GM23338 (cell line): Measurements from ENCODE around the gene CAMKK2. TPM values are rescaled to one million over a fixed set of nuclear protein-coding genes. Genes with fewer than 3 reads are reported as not detected.

Source experiments
- ATAC-seq: fragments of 200-7000 bp; cut with Tn5 transposase; 3 replicates; pipeline ENCODE4 v1.9.1; 2020
- DNase-seq: peaks from one replicate; pipeline ENCODE4 v3.0.0-alpha.2; 2015; ENCODE audit warnings: low spot score
- H2AFZ ChIP-seq: fragments of 200-600 bp; sonication (generic); 2 replicates; pipeline ENCODE4 v1.8.0; 2016; ENCODE audit warnings: antibody characterized with exemption, mild to moderate bottlenecking, moderate library complexity
- H3F3A ChIP-seq: fragments of 200-600 bp; sonication (generic); replicated peaks from 2 replicates; pipeline ENCODE4 v1.8.0; 2017; ENCODE audit warnings: antibody characterized with exemption, mixed run types, low read depth
- H3K27ac ChIP-seq: fragments of 200-600 bp; sonication (generic); 2 replicates; pipeline ENCODE4 v1.6.1; 2016; ENCODE audit warnings: low read depth
- H3K27me3 ChIP-seq: fragments of 200-600 bp; sonication (generic); 2 replicates; pipeline ENCODE4 v1.8.0; 2016; ENCODE audit warnings: mild to moderate bottlenecking, mixed run types, moderate library complexity; ENCODE audit not compliant: insufficient read depth
- H3K36me3 ChIP-seq: fragments of 200-600 bp; sonication (generic); 2 replicates; pipeline ENCODE4 v1.8.0; 2016; ENCODE audit warnings: mild to moderate bottlenecking; ENCODE audit not compliant: insufficient read depth
- H3K4me1 ChIP-seq: fragments of 200-600 bp; sonication (generic); 2 replicates; pipeline ENCODE4 v1.8.0; 2016; ENCODE audit warnings: mild to moderate bottlenecking, moderate library complexity; ENCODE audit not compliant: insufficient read depth
- H3K4me2 ChIP-seq: fragments of 200-600 bp; sonication (generic); 2 replicates; pipeline ENCODE4 v1.7.1; 2017; ENCODE audit warnings: mixed run types
- H3K4me3 ChIP-seq: fragments of 200-600 bp; sonication (generic); 2 replicates; pipeline ENCODE4 v1.6.1; 2016; ENCODE audit warnings: mixed run types
- H3K79me2 ChIP-seq: fragments of 200-600 bp; sonication (generic); replicated peaks from 2 replicates; pipeline ENCODE4 v1.8.0; 2017; ENCODE audit warnings: mild to moderate bottlenecking; ENCODE audit not compliant: insufficient read depth
- H3K9me2 ChIP-seq: fragments of 200-600 bp; sonication (generic); 2 replicates; pipeline ENCODE4 v1.8.0; 2017; ENCODE audit not compliant: insufficient read depth
- H4K20me1 ChIP-seq: fragments of 200-600 bp; sonication (generic); replicated peaks from 2 replicates; pipeline ENCODE4 v1.8.0; 2017; ENCODE audit warnings: mild to moderate bottlenecking; ENCODE audit not compliant: insufficient read depth
- H3K27ac Mint-ChIP-seq: 2 replicates; pipeline ENCODE4 v1.8.0; 2020; ENCODE audit warnings: inconsistent platforms, mild to moderate bottlenecking, moderate library complexity, mixed read lengths
- H3K27me3 Mint-ChIP-seq: 3 replicates; pipeline ENCODE4 v1.8.0; 2022; ENCODE audit warnings: low read depth, mild to moderate bottlenecking, moderate library complexity, mixed read lengths, inconsistent platforms; ENCODE audit not compliant: insufficient read depth, poor library complexity
- H3K36me3 Mint-ChIP-seq: 3 replicates; pipeline ENCODE4 v1.8.0; 2021; ENCODE audit warnings: low read depth, mild to moderate bottlenecking, inconsistent platforms, moderate library complexity, mixed read lengths
- H3K4me1 Mint-ChIP-seq: 3 replicates; pipeline ENCODE4 v1.8.0; 2020; ENCODE audit warnings: mild to moderate bottlenecking, inconsistent platforms, mixed read lengths
- H3K4me3 Mint-ChIP-seq: 3 replicates; pipeline ENCODE4 v1.8.0; 2021; ENCODE audit warnings: moderate library complexity, mild to moderate bottlenecking, inconsistent platforms, mixed read lengths
- H3K9me3 Mint-ChIP-seq: 3 replicates; pipeline ENCODE4 v1.8.0; 2020; ENCODE audit warnings: moderate library complexity, mild to moderate bottlenecking, inconsistent platforms, mixed read lengths
- CTCF ChIP-seq, 2 experiments: fragments of 200-600 bp in 1 of 2; sonication (generic) in 1 of 2; conservative IDR thresholded peaks; 2 replicates each; pipeline versions ENCODE4 v1.5.1 to v1.6.1; 2016 to 2017; ENCODE audit warnings: antibody characterized with exemption in 2 of 2, low read depth in 2 of 2, mild to moderate bottlenecking in 2 of 2, moderate library complexity in 1 of 2
- ETS1 ChIP-seq: IDR thresholded peaks from 2 replicates; pipeline ENCODE4 v1.6.1; 2016; ENCODE audit warnings: antibody characterized with exemption
- EZH2 ChIP-seq: fragments of 200-600 bp; sonication (generic); IDR thresholded peaks from one replicate; pipeline ENCODE4 v1.8.0; 2017; ENCODE audit warnings: antibody characterized with exemption, mild to moderate bottlenecking, low read depth; ENCODE audit not compliant: unreplicated experiment
- EZH2phosphoT487 ChIP-seq: fragments of 200-600 bp; sonication (generic); IDR thresholded peaks from one replicate; pipeline ENCODE4 v1.8.1; 2018; ENCODE audit warnings: antibody characterized with exemption; ENCODE audit not compliant: unreplicated experiment
- JUNB ChIP-seq: IDR thresholded peaks from one replicate; pipeline ENCODE4 v1.6.1; 2016; ENCODE audit warnings: antibody characterized with exemption; ENCODE audit not compliant: unreplicated experiment
- NANOG ChIP-seq: IDR thresholded peaks from 2 replicates; pipeline ENCODE4 v1.6.1; 2016; ENCODE audit warnings: antibody characterized with exemption, borderline replicate concordance
- REST ChIP-seq: IDR thresholded peaks from one replicate; pipeline ENCODE4 v1.6.1; 2018; ENCODE audit warnings: antibody characterized with exemption; ENCODE audit not compliant: unreplicated experiment
- STAT1 ChIP-seq: IDR thresholded peaks from one replicate; pipeline ENCODE4 v1.6.1; 2016; ENCODE audit warnings: antibody characterized with exemption; ENCODE audit not compliant: unreplicated experiment
- ZNF331 ChIP-seq: fragments of 250-450 bp; sonication (Bioruptor Pico); IDR thresholded peaks from 2 replicates; pipeline ENCODE4 v1.5.0; 2020; ENCODE audit warnings: low read depth, mild to moderate bottlenecking, moderate library complexity
- ZNF462 ChIP-seq: fragments of 250-450 bp; sonication (Bioruptor Pico); IDR thresholded peaks from 2 replicates; pipeline ENCODE4 v1.5.0; 2020; ENCODE audit warnings: mild to moderate bottlenecking, moderate library complexity
- polyA plus RNA-seq: library from polyadenylated mRNA; unstranded; fragments of >200 nt; fragmentation: Nextera tagmentation; extraction: Ambion mirVana; gene quantifications from 2 replicates; pipeline ENCODE4 v1.2.1, GENCODE V29; 2016
- total RNA-seq: library from RNA; depleted of rRNA; stranded (reverse); fragments of >200 nt; shearing (Covaris generic); gene quantifications from 2 replicates; pipeline ENCODE4 v1.2.3, GENCODE V29; 2014

Gene CAMKK2
- total and polyA plus RNA-seq, 2 experiments from 2014 or later, result 10.3 to 26.4 TPM

GRCh38 chr12:121237415-121237814 lies 59.1 kb downstream of the CAMKK2 start (continued):
- no peak for TF ChIP-seq ZNF462

GRCh38 chr12:121236776-121237175 lies 59.7 kb downstream of the CAMKK2 start:
- DNase-seq, result no peak
- H3K4me3 Mint-ChIP-seq, result no peak overlapping the region
- no peaks in the 10 kb centered on the region for H3K79me2 ChIP-seq
- H3K27me3 ChIP-seq, result no peaks in the 10 kb centered on the region
- no peaks in the 10 kb centered on the region for H3F3A ChIP-seq
- no peak overlapping the region for H3K27ac Mint-ChIP-seq
- no peak overlapping the region for H2AFZ ChIP-seq
- no peaks in the 10 kb centered on the region; the same call in 1 of the 2 replicates for H3K9me2 ChIP-seq
- peaks cover 17% of the 10 kb centered on the region; the same call in 1 of the 2 replicates for H3K4me1 ChIP-seq
- H3K36me3 Mint-ChIP-seq, result peaks cover 13% of the 10 kb centered on the region
- H3K27ac ChIP-seq, result no peak overlapping the region
- ATAC-seq, result no peak
- H3K4me3 ChIP-seq, result no peak overlapping the region
- H3K9me3 Mint-ChIP-seq, result no peaks in the 10 kb centered on the region
- H3K27me3 Mint-ChIP-seq, result peaks cover 12% of the 10 kb centered on the region
- no peaks in the 10 kb centered on the region for H3K36me3 ChIP-seq
- H4K20me1 ChIP-seq, result no peaks in the 10 kb centered on the region
- peaks cover 40% of the 10 kb centered on the region for H3K4me1 Mint-ChIP-seq
- no peak overlapping the region for H3K4me2 ChIP-seq
- TF ChIP-seq EZH2 (no peak), EZH2phosphoT487 (no peak), ETS1 (no peak), REST (no peak), JUNB (no peak), NANOG (no peak), ZNF331 (CRISPR knock-in tag) (no peak), CTCF (conservative IDR thresholded peaks at IDR 0.05; ENCODE audit: low read depth in 2 of 2) (no peak), STAT1 (no peak)
